Kidney epithelial cell (primary cell): ENCODE data around the gene VTI1A. TPM values are rescaled to one million over a fixed set of nuclear protein-coding genes. Genes with fewer than 3 reads are reported as not detected.

ENCODE experiments used
- DNase-seq: peaks from one replicate; pipeline ENCODE4 v3.0.0-alpha.2; 2010; ENCODE audit warnings: low read depth
- H3K27me3 ChIP-seq: 2 replicates; pipeline ENCODE4 v1.6.0; 2011; ENCODE audit warnings: low read length; ENCODE audit not compliant: control insufficient read depth, insufficient read depth
- H3K36me3 ChIP-seq: 2 replicates; pipeline ENCODE4 v1.5.1; 2011; ENCODE audit warnings: low read length; ENCODE audit not compliant: control insufficient read depth, insufficient read depth
- H3K4me3 ChIP-seq: 2 replicates; pipeline ENCODE4 v1.5.1; 2011; ENCODE audit warnings: low read depth, mild to moderate bottlenecking, control low read depth, low read length
- total RNA-seq: library from RNA; depleted of rRNA; stranded (reverse); fragments of >200 nt; gene quantifications from 2 replicates; pipeline ENCODE4 v1.2.3, GENCODE V29; 2015
- TF ChIP-seq, protein P1 (sequence below): IDR thresholded peaks from 2 replicates; pipeline ENCODE4 v1.5.1; 2011; ENCODE audit warnings: mild to moderate bottlenecking, moderate library complexity, low read length, control low read depth, inconsistent platforms; ENCODE audit not compliant: insufficient read depth, poor library complexity, severe bottlenecking

VTI1A gene
- total RNA-seq, 1 donor from 2014 or later = 45.7 TPM

DNA sequence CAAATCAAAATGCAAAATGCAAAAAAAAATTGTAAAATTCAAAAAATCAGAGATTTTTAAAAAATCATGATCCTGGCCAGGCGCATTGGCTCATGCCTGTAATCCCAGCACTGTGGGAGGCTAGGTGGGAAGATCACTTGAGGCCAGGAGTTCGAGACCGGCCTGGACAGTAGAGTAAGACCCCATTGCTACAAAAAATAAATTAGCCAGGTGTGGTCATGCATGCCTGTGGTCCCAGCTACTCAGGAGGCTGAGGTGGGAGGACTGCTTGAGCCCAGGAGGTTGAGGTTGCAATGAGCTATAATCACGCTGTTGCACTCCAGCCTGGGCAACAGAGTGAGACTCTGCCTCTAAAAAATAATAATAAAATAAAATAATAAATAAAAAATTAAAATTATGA lies 347.2 kb downstream of the VTI1A start:
- Histone ChIP-seq H3K36me3 (no peaks in the 10 kb centered on the region), H3K27me3 (no peaks in the 10 kb centered on the region), H3K4me3 (no peak overlapping the region)
- no peak for DNase-seq
- TF ChIP-seq, protein P1, sequence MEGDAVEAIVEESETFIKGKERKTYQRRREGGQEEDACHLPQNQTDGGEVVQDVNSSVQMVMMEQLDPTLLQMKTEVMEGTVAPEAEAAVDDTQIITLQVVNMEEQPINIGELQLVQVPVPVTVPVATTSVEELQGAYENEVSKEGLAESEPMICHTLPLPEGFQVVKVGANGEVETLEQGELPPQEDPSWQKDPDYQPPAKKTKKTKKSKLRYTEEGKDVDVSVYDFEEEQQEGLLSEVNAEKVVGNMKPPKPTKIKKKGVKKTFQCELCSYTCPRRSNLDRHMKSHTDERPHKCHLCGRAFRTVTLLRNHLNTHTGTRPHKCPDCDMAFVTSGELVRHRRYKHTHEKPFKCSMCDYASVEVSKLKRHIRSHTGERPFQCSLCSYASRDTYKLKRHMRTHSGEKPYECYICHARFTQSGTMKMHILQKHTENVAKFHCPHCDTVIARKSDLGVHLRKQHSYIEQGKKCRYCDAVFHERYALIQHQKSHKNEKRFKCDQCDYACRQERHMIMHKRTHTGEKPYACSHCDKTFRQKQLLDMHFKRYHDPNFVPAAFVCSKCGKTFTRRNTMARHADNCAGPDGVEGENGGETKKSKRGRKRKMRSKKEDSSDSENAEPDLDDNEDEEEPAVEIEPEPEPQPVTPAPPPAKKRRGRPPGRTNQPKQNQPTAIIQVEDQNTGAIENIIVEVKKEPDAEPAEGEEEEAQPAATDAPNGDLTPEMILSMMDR = no peak

DNA sequence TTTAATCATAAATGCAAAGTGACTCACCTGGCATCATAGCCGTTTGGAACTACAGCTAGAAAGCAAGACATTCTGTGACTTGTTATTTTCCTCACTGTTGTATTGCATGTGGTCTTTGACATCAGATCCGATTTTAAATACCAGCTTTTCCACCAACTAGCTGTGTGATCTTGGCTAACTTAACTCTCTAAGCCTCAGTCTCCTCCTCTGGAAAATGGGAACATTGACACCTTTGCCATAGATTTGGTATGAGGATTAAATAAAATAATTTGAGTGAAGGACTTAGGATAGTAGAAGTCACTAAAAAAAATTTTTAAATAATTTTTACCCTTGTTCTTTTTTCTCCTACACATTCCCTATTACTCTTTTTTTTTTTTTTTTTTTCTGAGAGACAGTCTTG lies 348.1 kb downstream of the VTI1A start:
- Histone ChIP-seq H3K4me3 (no peak overlapping the region), H3K36me3 (no peaks in the 10 kb centered on the region), H3K27me3 (no peaks in the 10 kb centered on the region)
- TF ChIP-seq, protein P1 = no peak
- no peak for DNase-seq

DNA sequence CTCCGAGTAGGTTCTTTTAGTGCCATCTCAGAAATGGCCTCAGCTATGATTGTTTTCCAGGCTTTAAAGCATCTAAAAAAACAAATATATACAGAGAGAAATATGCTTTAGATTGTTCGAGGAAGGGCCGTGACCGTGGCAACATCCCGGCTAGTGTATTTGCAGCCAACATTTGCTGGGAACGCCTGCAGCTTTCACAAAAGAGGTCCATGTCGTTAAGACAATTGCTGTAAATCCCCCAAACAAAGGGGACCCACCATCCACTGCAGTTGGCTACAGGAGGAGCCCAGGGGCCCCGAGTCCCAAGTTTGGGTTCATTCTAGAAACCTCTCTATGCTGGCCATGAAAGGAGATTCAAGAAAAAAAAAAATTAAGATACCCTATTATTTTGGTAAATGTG lies 350.2 kb downstream of the VTI1A start:
- TF ChIP-seq, protein P1 = no peak
- no peaks in the 10 kb centered on the region for H3K27me3 ChIP-seq
- DNase-seq = no peak
- H3K36me3 ChIP-seq = no peaks in the 10 kb centered on the region
- H3K4me3 ChIP-seq = no peak overlapping the region

DNA sequence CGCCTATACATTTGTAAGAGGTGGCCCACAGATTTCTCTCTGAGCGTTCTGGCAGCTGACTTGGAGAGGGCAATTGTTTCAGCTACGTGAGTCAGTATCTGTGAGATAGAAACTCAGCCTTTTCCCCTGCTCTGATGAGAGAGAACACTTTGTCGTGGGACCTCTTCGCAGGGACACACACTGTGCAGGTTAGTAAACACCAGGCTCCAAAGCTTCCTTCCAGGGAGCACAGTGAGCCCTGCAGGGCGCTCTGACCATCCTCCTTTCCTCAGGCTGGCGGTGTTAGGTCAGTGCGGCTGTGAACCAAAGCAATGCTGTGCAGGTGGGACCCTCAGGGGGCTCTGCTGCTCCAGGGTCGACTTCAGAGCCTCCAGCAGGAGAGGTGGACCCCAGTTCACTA lies 350.8 kb downstream of the VTI1A start:
- Histone ChIP-seq H3K36me3 (no peaks in the 10 kb centered on the region), H3K27me3 (no peaks in the 10 kb centered on the region), H3K4me3 (no peak overlapping the region)
- no peak for DNase-seq
- TF ChIP-seq, protein P1 = no peak

DNA sequence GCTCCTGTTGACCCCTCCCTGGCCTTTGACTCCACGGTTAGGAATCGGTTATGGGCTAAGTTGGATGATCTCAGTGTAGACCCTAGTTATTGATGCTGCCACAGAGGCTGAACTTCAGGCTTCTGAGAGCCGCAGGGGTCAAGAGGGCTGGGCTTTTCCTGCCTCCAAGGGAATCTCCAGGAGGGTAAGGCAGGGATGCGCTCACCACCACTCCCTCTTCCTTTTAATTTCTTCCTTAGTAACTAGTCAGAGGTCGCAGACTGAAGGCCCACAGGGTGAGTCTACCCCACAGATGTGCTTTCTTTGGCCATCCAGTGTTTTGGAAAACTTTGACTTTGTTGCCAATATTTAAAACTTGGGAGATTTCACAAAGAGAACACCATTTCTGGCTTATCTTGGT lies 352.0 kb downstream of the VTI1A start:
- TF ChIP-seq, protein P1 = no peak
- Histone ChIP-seq H3K4me3 (no peak overlapping the region), H3K27me3 (no peaks in the 10 kb centered on the region), H3K36me3 (no peaks in the 10 kb centered on the region)
- no peak for DNase-seq

DNA sequence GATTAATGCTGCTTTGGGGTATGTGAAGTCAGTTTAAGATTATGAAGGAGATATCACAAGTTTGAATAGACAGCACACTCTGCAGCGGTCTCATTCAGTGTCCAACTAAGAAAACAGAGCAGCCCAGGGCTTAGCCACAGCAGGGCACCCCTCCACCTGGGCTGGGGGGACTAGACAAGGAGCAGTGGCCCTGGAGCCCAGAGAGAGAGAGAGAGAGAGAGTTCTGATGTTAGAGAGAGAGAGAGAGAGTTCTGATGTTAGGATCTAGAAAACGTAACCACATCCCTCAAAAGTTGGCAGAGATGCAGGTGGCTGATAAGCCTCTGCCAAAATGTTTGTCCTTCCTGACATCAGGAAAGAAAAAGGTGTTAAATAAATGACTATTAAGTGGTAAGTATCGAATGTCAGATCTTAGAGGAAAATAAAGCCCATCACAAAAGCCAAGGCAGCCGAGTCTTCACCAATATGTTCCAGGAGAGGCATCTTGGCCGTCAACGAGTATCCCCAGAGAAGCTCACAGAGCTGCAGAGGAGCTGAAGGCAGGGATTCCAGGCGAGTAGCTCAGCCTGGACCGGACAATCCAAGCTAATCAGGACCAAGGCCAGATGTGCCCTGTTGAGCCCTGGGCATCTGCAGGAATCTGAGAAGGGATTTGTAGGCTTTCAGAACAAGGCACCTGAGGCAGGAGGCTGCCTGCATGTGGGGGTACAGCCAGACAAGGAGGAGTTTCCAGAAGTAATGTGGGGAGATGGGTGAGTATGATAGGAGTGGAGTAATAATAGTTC lies 352.9 kb downstream of the VTI1A start:
- no peaks in the 10 kb centered on the region for H3K27me3 ChIP-seq
- TF ChIP-seq, protein P1 = no peak
- no peaks in the 10 kb centered on the region for H3K36me3 ChIP-seq
- no peak for DNase-seq
- H3K4me3 ChIP-seq = no peak overlapping the region
